GM12801 (cell line): Measurements from ENCODE around the gene IGFBP6.

ENCODE experiments used
- TF ChIP-seq, protein P1 (sequence below): IDR thresholded peaks from one replicate; pipeline ENCODE4 v1.5.1; 2011; ENCODE audit warnings: control low read depth; ENCODE audit not compliant: insufficient read length; ENCODE audit errors: extremely low read depth

Gene IGFBP6

DNA sequence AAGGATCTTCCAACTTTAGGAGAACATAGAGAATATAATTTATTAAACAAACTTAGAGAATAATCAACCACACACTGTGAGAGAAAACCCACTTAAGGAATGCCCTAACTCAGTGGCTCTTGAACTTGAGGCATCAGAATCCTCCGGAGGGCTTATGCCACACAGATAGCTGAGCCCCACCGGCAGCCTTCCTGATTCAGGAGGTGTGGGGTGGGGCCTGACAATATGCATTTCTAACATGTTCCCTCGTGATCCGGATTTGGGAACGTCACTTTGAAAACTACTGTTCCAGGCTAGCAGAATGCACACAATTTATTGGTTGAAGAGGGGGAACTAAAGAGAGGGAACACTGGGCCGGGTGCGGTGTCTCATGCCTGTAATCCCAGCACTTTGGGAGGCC is 3.8 kb downstream of the IGFBP6 start:
- TF ChIP-seq, protein P1, sequence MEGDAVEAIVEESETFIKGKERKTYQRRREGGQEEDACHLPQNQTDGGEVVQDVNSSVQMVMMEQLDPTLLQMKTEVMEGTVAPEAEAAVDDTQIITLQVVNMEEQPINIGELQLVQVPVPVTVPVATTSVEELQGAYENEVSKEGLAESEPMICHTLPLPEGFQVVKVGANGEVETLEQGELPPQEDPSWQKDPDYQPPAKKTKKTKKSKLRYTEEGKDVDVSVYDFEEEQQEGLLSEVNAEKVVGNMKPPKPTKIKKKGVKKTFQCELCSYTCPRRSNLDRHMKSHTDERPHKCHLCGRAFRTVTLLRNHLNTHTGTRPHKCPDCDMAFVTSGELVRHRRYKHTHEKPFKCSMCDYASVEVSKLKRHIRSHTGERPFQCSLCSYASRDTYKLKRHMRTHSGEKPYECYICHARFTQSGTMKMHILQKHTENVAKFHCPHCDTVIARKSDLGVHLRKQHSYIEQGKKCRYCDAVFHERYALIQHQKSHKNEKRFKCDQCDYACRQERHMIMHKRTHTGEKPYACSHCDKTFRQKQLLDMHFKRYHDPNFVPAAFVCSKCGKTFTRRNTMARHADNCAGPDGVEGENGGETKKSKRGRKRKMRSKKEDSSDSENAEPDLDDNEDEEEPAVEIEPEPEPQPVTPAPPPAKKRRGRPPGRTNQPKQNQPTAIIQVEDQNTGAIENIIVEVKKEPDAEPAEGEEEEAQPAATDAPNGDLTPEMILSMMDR = no peak

GRCh38 chr12:53101931-53102781 is 4.7 kb downstream of the IGFBP6 start:
- TF ChIP-seq, protein P1 = no peak

GRCh38 chr12:53102883-53103807 is 5.7 kb downstream of the IGFBP6 start, which contains the start of gene SOAT2:
TSS of gene SOAT2 (plus strand) at chr12:53103486. CDS start at chr12:53103578, 92 bp downstream.
- TF ChIP-seq, protein P1 = no peak

- TF ChIP-seq, protein P1 = no peak
Observed at GRCh38 chr12:53103860-53104305, 6.4 kb downstream of the IGFBP6 start.

GRCh38 chr12:53105256-53105655 is 7.8 kb downstream of the IGFBP6 start:
- TF ChIP-seq, protein P1 = no peak

DNA sequence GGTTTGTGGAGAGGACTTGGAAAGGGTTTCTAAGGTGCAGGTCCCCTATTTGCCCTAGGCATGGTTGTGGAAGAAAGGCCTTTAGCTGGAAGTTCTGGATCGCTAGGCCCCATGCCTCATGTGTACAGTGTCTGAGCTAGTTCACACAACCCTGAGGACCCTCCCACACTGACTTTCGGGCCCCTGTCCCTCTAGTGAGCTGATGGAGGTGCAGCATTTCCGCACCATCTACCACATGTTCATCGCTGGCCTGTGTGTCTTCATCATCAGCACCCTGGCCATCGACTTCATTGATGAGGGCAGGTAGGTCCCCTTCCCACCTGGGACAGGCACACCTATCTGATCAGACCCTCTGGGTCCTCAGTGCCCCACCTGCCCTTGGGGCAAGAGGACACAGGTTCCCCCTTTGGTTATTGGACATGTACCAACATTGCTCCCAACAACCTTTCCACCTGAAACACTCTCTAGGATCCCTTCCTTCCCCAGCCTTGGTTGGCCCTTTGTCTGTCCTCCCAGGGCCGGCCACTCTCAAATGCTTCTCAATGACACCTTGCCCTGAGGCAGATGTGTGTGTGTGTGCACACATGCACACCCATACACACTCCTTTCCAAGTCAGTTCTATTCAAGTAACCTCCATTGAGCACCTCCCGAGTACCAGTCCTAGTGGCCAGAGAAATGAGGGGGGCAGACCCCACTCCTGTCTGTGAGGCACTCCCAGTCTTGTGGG is 8.4 kb downstream of the IGFBP6 start:
- TF ChIP-seq, protein P1 = no peak
